Natural killer cell (primary cell): ENCODE data around the gene MSMP. TPM values are rescaled to one million over a fixed set of nuclear protein-coding genes. Genes with fewer than 3 reads are reported as not detected.

Experiments
- ATAC-seq, 3 donors: fragments of 150-1000 bp in 2 of 3; fragments of 200-7000 bp in 1 of 3; cut with Tn5 transposase; 1 replicate in 1 of 3; 2 replicates in 2 of 3; pipeline ENCODE4 v1.10.0; 2021; ENCODE audit warnings: mild to moderate bottlenecking in 2 of 3, moderate library complexity in 2 of 3
- DNase-seq, 2 donors: peaks; one replicate each; pipeline versions ENCODE4 v3.0.0 to v3.0.0-alpha.2; 2013 to 2021; ENCODE audit warnings: mixed read lengths in 1 of 2
- H3K27ac ChIP-seq: one replicate; pipeline ENCODE4 v1.5.1; 2013; ENCODE audit warnings: mild to moderate bottlenecking, low read length
- H3K27me3 ChIP-seq: one replicate; pipeline ENCODE4 v1.6.1; 2013; ENCODE audit warnings: low read length; ENCODE audit not compliant: control insufficient read depth, insufficient read depth
- H3K36me3 ChIP-seq: one replicate; pipeline ENCODE4 v1.6.1; 2013; ENCODE audit warnings: low read length; ENCODE audit not compliant: control insufficient read depth, insufficient read depth
- H3K4me1 ChIP-seq: one replicate; pipeline ENCODE4 v1.6.1; 2013; ENCODE audit warnings: low read length; ENCODE audit not compliant: control insufficient read depth, insufficient read depth
- H3K4me3 ChIP-seq: one replicate; pipeline ENCODE4 v1.5.1; 2013; ENCODE audit warnings: low read length
- H3K9me3 ChIP-seq: one replicate; pipeline ENCODE4 v1.6.1; 2013; ENCODE audit warnings: low read length; ENCODE audit not compliant: control insufficient read depth, insufficient read depth
- H3K27ac Mint-ChIP-seq, 2 donors: one replicate each; pipeline ENCODE4 v1.8.0; 2022; ENCODE audit warnings: mild to moderate bottlenecking in 2 of 2, mixed read lengths in 2 of 2, moderate library complexity in 1 of 2
- H3K27me3 Mint-ChIP-seq, 2 donors: one replicate each; pipeline ENCODE4 v1.8.0; 2022; ENCODE audit warnings: low read depth in 2 of 2, mixed read lengths in 2 of 2
- H3K36me3 Mint-ChIP-seq: one replicate; pipeline ENCODE4 v1.8.0; 2022; ENCODE audit warnings: mixed read lengths
- H3K4me1 Mint-ChIP-seq, 2 donors: one replicate each; pipeline ENCODE4 v1.8.0; 2022; ENCODE audit warnings: mixed read lengths in 2 of 2
- H3K4me3 Mint-ChIP-seq: one replicate; pipeline ENCODE4 v1.8.0; 2022; ENCODE audit warnings: mild to moderate bottlenecking, moderate library complexity, mixed read lengths
- H3K9me3 Mint-ChIP-seq, 2 donors: one replicate each; pipeline ENCODE4 v1.8.0; 2022; ENCODE audit warnings: mixed read lengths in 2 of 2
- WGBS: methylation state at CpG from one replicate; pipeline ENCODE4 v1.1.7; 2013; ENCODE audit warnings: missing lambda C conversion rate; ENCODE audit not compliant: insufficient coverage; 5-methylcytosine and 5-hydroxymethylcytosine counted together
- intact Hi-C: fragments of 100-400 bp; cut with micrococcal nuclease; formaldehyde crosslinking; loops from one replicate; pipeline ENCODE4 v1.14.2; 2022
- total RNA-seq, 4 donors: library from RNA; stranded (reverse); fragments of 120-200 nt in 1 of 4; gene quantifications; one replicate each; pipeline versions ENCODE4 v1.2.3 to v1.2.4, GENCODE V29; 2013 to 2022
- TF ChIP-seq, protein P1 (sequence below): fragments of 200-600 bp; IDR thresholded peaks from one replicate; pipeline ENCODE4 v1.8.0; 2022; ENCODE audit warnings: antibody characterized with exemption

MSMP gene
- total RNA-seq, 3 donors from 2014 or later (not counting 1 experiment from before 2014, with no cell fraction given) = not detected

GRCh38 chr9:35708146-35708545 lies 45.9 kb downstream of the MSMP start:
- Mint-ChIP-seq H3K36me3 (peaks cover 27% of the 10 kb centered on the region), H3K27me3 (no peaks in the 10 kb centered on the region), H3K4me3 (no peak overlapping the region), H3K27ac (peak overlapping the region; percentile 61 to 78), H3K9me3 (no peaks in the 10 kb centered on the region), H3K4me1 (peaks cover 13 to 17% of the 10 kb centered on the region in 2 donors)
- Histone ChIP-seq H3K4me1 (no peaks in the 10 kb centered on the region), H3K27ac (no peak overlapping the region), H3K27me3 (no peaks in the 10 kb centered on the region), H3K4me3 (no peak overlapping the region), H3K9me3 (no peaks in the 10 kb centered on the region), H3K36me3 (peaks cover 92% of the 10 kb centered on the region)
- DNase-seq (no peak), ATAC-seq (no peak)
- WGBS = 97% methylated on average over 4 of the region's 4 CpGs
- intact Hi-C loops = no loop called here
- TF ChIP-seq, protein P1, sequence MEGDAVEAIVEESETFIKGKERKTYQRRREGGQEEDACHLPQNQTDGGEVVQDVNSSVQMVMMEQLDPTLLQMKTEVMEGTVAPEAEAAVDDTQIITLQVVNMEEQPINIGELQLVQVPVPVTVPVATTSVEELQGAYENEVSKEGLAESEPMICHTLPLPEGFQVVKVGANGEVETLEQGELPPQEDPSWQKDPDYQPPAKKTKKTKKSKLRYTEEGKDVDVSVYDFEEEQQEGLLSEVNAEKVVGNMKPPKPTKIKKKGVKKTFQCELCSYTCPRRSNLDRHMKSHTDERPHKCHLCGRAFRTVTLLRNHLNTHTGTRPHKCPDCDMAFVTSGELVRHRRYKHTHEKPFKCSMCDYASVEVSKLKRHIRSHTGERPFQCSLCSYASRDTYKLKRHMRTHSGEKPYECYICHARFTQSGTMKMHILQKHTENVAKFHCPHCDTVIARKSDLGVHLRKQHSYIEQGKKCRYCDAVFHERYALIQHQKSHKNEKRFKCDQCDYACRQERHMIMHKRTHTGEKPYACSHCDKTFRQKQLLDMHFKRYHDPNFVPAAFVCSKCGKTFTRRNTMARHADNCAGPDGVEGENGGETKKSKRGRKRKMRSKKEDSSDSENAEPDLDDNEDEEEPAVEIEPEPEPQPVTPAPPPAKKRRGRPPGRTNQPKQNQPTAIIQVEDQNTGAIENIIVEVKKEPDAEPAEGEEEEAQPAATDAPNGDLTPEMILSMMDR = no peak

DNA sequence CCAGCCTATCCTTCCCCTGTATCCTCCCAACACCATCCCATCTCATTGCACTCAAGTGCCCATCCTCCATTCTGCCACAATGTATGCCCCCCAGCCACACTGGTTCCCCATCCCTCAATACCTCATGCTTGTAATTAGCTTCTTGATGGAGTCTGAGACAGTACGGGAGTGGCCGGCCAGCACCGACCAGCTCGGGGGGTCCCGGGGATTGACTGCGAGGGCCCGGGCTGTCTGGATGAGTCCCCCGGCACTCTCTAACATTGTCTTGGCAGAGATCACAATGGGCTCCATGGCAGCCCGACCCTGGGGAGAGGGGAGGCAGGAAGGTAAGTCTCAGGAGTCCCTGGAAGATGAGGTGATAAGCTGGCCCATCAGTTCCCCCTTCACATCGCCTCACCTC lies 47.1 kb downstream of the MSMP start:
- 99% methylated on average over 10 of the region's 10 CpGs for WGBS
- Mint-ChIP-seq H3K9me3 (no peaks in the 10 kb centered on the region), H3K27me3 (no peaks in the 10 kb centered on the region), H3K27ac (peak overlapping the region; percentile 38 to 78), H3K4me3 (no peak overlapping the region), H3K36me3 (peaks cover 27% of the 10 kb centered on the region), H3K4me1 (peaks cover 13 to 20% of the 10 kb centered on the region in 2 donors)
- DNase-seq (no peak), ATAC-seq (no peak)
- Histone ChIP-seq H3K27me3 (no peaks in the 10 kb centered on the region), H3K27ac (no peak overlapping the region), H3K4me3 (no peak overlapping the region), H3K36me3 (peaks cover 92% of the 10 kb centered on the region), H3K4me1 (no peaks in the 10 kb centered on the region), H3K9me3 (no peaks in the 10 kb centered on the region)
- intact Hi-C loops = no loop called here
- TF ChIP-seq, protein P1 = no peak

GRCh38 chr9:35705836-35706430 lies 48.1 kb downstream of the MSMP start:
- H3K36me3 Mint-ChIP-seq = peaks cover 27% of the 10 kb centered on the region

More at GRCh38 chr9:35705836-35706430, 48.1 kb downstream of the MSMP start:
- Mint-ChIP-seq H3K27ac (peak overlapping the region in 1 of 2 donors; percentile 78), H3K4me1 (peaks cover 13 to 20% of the 10 kb centered on the region in 2 donors), H3K27me3 (no peaks in the 10 kb centered on the region), H3K4me3 (no peak overlapping the region), H3K9me3 (no peaks in the 10 kb centered on the region)
- intact Hi-C loops = no loop called here
- ATAC-seq (no peak), DNase-seq (no peak)
- Histone ChIP-seq H3K36me3 (peaks cover 92% of the 10 kb centered on the region), H3K27me3 (no peaks in the 10 kb centered on the region), H3K27ac (no peak overlapping the region), H3K9me3 (no peaks in the 10 kb centered on the region), H3K4me3 (no peak overlapping the region), H3K4me1 (no peaks in the 10 kb centered on the region)
- TF ChIP-seq, protein P1 = no peak
- 97% methylated on average over 7 of the region's 7 CpGs for WGBS
